ENCODE data around the gene COG2. TPM values are rescaled to one million over a fixed set of nuclear protein-coding genes. Genes with fewer than 3 reads are reported as not detected.

The COG2 gene
- total RNA-seq, 1 donor from 2014 or later = 25.9 TPM

DNA sequence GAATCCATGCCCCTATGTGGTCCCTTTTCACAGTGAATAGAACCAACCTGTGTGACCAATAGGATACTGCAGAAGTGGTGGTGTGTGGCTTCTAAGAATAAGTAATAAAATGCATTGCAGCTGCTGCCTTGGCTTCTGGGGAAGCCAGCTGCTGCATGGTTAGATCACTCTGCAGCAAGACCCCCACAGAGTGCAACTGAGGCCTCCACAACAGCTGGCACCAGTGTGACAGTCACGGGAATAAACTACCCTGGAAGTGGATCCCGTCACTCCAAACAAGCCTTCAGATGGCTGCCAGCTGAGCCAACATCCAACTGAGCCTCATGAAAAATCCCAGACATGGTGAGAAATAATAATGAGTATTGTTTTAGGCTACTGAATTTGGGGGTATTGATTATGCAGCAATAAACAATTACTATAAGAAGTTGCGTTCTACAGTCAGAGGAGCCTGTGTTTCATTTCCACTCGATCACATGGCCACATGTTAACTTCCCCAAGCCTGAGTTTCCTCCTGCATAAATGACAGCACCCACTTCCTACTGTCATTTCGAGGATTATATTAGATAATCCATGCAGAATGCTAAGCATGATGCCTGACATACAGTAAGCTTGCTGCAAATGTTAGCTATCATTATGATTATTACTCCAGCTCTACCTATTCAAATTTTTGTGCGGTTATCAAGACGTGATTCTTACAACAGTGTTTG lies 20.8 kb upstream of the COG2 start:
- no peak for TF ChIP-seq EZH2 (IDR thresholded peaks at IDR 0.05; ENCODE audit: insufficient read depth, low read length)
- TF ChIP-seq, protein P1, sequence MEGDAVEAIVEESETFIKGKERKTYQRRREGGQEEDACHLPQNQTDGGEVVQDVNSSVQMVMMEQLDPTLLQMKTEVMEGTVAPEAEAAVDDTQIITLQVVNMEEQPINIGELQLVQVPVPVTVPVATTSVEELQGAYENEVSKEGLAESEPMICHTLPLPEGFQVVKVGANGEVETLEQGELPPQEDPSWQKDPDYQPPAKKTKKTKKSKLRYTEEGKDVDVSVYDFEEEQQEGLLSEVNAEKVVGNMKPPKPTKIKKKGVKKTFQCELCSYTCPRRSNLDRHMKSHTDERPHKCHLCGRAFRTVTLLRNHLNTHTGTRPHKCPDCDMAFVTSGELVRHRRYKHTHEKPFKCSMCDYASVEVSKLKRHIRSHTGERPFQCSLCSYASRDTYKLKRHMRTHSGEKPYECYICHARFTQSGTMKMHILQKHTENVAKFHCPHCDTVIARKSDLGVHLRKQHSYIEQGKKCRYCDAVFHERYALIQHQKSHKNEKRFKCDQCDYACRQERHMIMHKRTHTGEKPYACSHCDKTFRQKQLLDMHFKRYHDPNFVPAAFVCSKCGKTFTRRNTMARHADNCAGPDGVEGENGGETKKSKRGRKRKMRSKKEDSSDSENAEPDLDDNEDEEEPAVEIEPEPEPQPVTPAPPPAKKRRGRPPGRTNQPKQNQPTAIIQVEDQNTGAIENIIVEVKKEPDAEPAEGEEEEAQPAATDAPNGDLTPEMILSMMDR (IDR thresholded peaks at IDR 0.05; ENCODE audit: insufficient read depth, low read depth, low read length) = no peak
- no peaks in the 10 kb centered on the region for H3K4me1 ChIP-seq (ENCODE audit: insufficient read depth, low read length)
- peaks cover 8% of the 10 kb centered on the region for H3K4me1 Mint-ChIP-seq (ENCODE audit: low read depth, unreplicated experiment)
- H3K79me2 ChIP-seq (ENCODE audit: insufficient read depth, low read length) = no peaks in the 10 kb centered on the region
- H2AFZ ChIP-seq (ENCODE audit: low read depth, low read length) = no peak overlapping the region
- H3K4me2 ChIP-seq (ENCODE audit: low read length) = no peak overlapping the region
- no peaks in the 10 kb centered on the region for H4K20me1 ChIP-seq (ENCODE audit: insufficient read depth, low read length)
- no peak overlapping the region for H3K9ac ChIP-seq (ENCODE audit: low read length)
- no peaks in the 10 kb centered on the region for H3K27me3 ChIP-seq (ENCODE audit: insufficient read depth, low read length)
- H3K36me3 Mint-ChIP-seq (ENCODE audit: low read depth, unreplicated experiment) = peaks cover 2% of the 10 kb centered on the region
- peaks cover 2% of the 10 kb centered on the region for H3K27me3 Mint-ChIP-seq (ENCODE audit: low read depth, unreplicated experiment)
- FAIRE-seq = no peak
- H3K9me3 ChIP-seq (ENCODE audit: insufficient read depth, low read depth, low read length) = no peaks in the 10 kb centered on the region
- H3K27ac Mint-ChIP-seq (ENCODE audit: unreplicated experiment) = no peak overlapping the region
- no peaks in the 10 kb centered on the region for H3K36me3 ChIP-seq (ENCODE audit: insufficient read depth, low read length)
- DNase-seq (ENCODE audit: low read depth) = no peak
- H3K4me3 ChIP-seq (ENCODE audit: insufficient read depth, low read depth, low read length) = no peak overlapping the region
- no peak overlapping the region for H3K27ac ChIP-seq (ENCODE audit: low read depth, low read length)
- H3K9me3 Mint-ChIP-seq (ENCODE audit: unreplicated experiment) = peaks cover 6% of the 10 kb centered on the region
- no peak overlapping the region for H3K4me3 Mint-ChIP-seq (ENCODE audit: unreplicated experiment)

DNA sequence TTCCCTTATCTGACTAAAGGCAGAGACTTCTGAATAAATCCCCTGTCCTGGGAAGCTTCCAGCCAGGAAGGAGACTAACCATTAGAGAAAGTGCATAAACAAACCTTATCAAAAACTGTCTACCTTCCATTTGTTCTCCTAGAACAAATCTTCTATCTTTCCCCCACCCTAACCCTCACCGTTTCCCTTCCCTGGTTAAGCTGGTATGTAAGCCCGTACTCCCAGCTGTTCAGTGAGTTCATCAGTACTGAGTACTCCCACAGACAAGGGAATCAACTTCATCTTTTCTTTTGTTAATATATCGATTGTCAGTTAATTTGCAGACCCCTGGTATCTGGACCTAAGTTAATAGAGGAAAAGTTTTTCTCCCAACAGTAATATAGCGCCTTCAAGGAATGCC lies 20.1 kb upstream of the COG2 start:
- Histone ChIP-seq H3K4me2 (ENCODE audit: low read length) (no peak overlapping the region), H3K27ac (ENCODE audit: low read depth, low read length) (no peak overlapping the region), H4K20me1 (ENCODE audit: insufficient read depth, low read length) (no peaks in the 10 kb centered on the region), H3K9ac (ENCODE audit: low read length) (no peak overlapping the region), H3K79me2 (ENCODE audit: insufficient read depth, low read length) (no peaks in the 10 kb centered on the region), H3K9me3 (ENCODE audit: insufficient read depth, low read depth, low read length) (no peaks in the 10 kb centered on the region), H3K27me3 (ENCODE audit: insufficient read depth, low read length) (no peaks in the 10 kb centered on the region), H3K36me3 (ENCODE audit: insufficient read depth, low read length) (no peaks in the 10 kb centered on the region), H3K4me1 (ENCODE audit: insufficient read depth, low read length) (no peaks in the 10 kb centered on the region), H3K4me3 (ENCODE audit: insufficient read depth, low read depth, low read length) (no peak overlapping the region), H2AFZ (ENCODE audit: low read depth, low read length) (no peak overlapping the region)
- TF ChIP-seq, protein P1 (IDR thresholded peaks at IDR 0.05; ENCODE audit: insufficient read depth, low read depth, low read length) = no peak
- TF ChIP-seq EZH2 (IDR thresholded peaks at IDR 0.05; ENCODE audit: insufficient read depth, low read length) = no peak
- peaks cover 2% of the 10 kb centered on the region for H3K36me3 Mint-ChIP-seq (ENCODE audit: low read depth, unreplicated experiment)
- H3K4me1 Mint-ChIP-seq (ENCODE audit: low read depth, unreplicated experiment) = peaks cover 8% of the 10 kb centered on the region
- no peak for DNase-seq (ENCODE audit: low read depth)
- peaks cover 2% of the 10 kb centered on the region for H3K27me3 Mint-ChIP-seq (ENCODE audit: low read depth, unreplicated experiment)
- H3K27ac Mint-ChIP-seq (ENCODE audit: unreplicated experiment) = no peak overlapping the region
- H3K4me3 Mint-ChIP-seq (ENCODE audit: unreplicated experiment) = no peak overlapping the region
- H3K9me3 Mint-ChIP-seq (ENCODE audit: unreplicated experiment) = peaks cover 6% of the 10 kb centered on the region
- no peak for FAIRE-seq

GRCh38 chr1:230624097-230624713 lies 18.1 kb upstream of the COG2 start:
- no peak overlapping the region for H3K4me2 ChIP-seq (ENCODE audit: low read length)
- TF ChIP-seq EZH2 (IDR thresholded peaks at IDR 0.05; ENCODE audit: insufficient read depth, low read length) = no peak
- TF ChIP-seq, protein P1 (IDR thresholded peaks at IDR 0.05; ENCODE audit: insufficient read depth, low read depth, low read length) = no peak
- no peak for FAIRE-seq

More at GRCh38 chr1:230624097-230624713, 18.1 kb upstream of the COG2 start:
- H3K4me1 ChIP-seq (ENCODE audit: insufficient read depth, low read length) = no peaks in the 10 kb centered on the region
- Mint-ChIP-seq H3K4me3 (ENCODE audit: unreplicated experiment) (no peak overlapping the region), H3K4me1 (ENCODE audit: low read depth, unreplicated experiment) (peaks cover 5% of the 10 kb centered on the region), H3K9me3 (ENCODE audit: unreplicated experiment) (peaks cover 4% of the 10 kb centered on the region), H3K36me3 (ENCODE audit: low read depth, unreplicated experiment) (peaks cover 2% of the 10 kb centered on the region), H3K27me3 (ENCODE audit: low read depth, unreplicated experiment) (peaks cover 2% of the 10 kb centered on the region), H3K27ac (ENCODE audit: unreplicated experiment) (no peak overlapping the region)
- H3K27ac ChIP-seq (ENCODE audit: low read depth, low read length) = no peak overlapping the region
- H4K20me1 ChIP-seq (ENCODE audit: insufficient read depth, low read length) = no peaks in the 10 kb centered on the region
- H3K27me3 ChIP-seq (ENCODE audit: insufficient read depth, low read length) = no peaks in the 10 kb centered on the region
- no peaks in the 10 kb centered on the region for H3K36me3 ChIP-seq (ENCODE audit: insufficient read depth, low read length)
- no peak overlapping the region for H2AFZ ChIP-seq (ENCODE audit: low read depth, low read length)
- H3K9me3 ChIP-seq (ENCODE audit: insufficient read depth, low read depth, low read length) = no peaks in the 10 kb centered on the region
- no peak overlapping the region for H3K4me3 ChIP-seq (ENCODE audit: insufficient read depth, low read depth, low read length)
- no peak for DNase-seq (ENCODE audit: low read depth)
- no peak overlapping the region for H3K9ac ChIP-seq (ENCODE audit: low read length)
- no peaks in the 10 kb centered on the region for H3K79me2 ChIP-seq (ENCODE audit: insufficient read depth, low read length)

Measured in astrocyte (in vitro differentiated cells and primary cell).